HG02970 (cell line): ENCODE results near the gene CTDSP1.

Source experiments
- ATAC-seq: cut with Tn5 transposase; IDR thresholded peaks from one replicate; pipeline ENCODE4 v1.9.1; 2021; ENCODE audit warnings: mild to moderate bottlenecking, moderate library complexity, moderate number of reproducible peaks; ENCODE audit not compliant: unreplicated experiment, low FRiP score

CTDSP1 gene

DNA sequence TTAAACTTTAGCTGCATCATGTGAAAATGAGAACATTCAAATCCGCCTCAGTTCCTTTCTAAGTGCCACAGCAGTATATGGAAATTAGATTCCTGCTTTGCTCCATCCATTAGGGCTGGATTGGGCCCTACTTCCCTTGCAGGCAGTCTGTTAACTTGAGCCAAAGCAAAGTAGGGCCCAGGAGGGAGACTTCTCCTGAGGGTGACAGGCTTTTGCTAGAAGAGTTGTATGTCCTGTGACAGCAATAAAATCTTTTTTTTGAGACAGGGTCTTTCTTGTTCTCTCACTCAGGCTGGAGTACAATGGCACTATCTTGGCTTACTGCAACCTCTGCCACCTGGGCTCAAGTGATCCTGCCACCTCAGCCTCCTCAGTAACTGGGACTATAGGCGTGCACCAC lies 47.4 kb downstream of the CTDSP1 start:
- ATAC-seq = no peak

DNA sequence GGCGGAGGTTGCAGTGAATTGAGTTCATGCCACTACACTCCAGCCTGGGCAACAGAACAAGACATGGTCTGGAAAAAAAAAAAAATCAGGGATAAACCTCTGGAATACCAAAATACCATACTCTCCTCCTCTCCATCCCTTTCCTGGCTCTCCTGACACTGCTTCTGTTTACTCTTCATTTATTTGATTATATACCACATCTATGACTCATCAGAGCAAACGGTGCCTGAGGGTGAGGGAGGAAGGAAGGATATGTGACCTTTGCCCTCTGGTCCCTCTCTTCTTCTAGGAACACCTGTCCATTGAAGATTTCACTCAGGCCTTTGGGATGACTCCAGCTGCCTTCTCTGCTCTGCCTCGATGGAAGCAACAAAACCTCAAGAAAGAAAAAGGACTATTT lies 49.3 kb downstream of the CTDSP1 start:
- ATAC-seq = no peak

DNA sequence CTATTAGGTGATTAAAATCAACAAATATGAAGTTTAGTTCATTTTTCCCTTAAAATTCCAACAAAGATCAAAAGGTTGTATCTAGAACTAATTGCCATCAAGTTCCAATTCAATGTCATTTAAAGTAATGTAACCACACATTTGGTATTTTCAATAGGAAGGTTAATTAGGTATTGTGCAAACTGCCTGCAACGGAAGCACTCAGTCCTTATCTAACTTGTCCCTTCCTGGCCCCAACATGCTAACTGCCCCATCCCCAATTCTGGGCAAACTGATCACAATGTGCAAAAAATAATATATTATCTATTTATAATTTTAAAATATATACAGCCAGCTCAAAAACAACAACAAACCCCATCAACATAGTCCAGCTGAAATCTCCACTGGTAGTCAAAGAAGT lies 52.4 kb downstream of the CTDSP1 start:
- no peak for ATAC-seq
